Osteoblast (primary cell): ENCODE measurements around the gene TUNAR. TPM values are rescaled to one million over a fixed set of nuclear protein-coding genes. Genes with fewer than 3 reads are reported as not detected.

Experiments used
- DNase-seq: peaks from one replicate; pipeline ENCODE4 v3.0.0; 2011; ENCODE audit warnings: low spot score, mixed read lengths; ENCODE audit not compliant: insufficient read length; ENCODE audit errors: missing footprints
- H2AFZ ChIP-seq: 2 replicates; pipeline ENCODE4 v1.6.0; 2011; ENCODE audit warnings: mild to moderate bottlenecking, low read length
- H3K27ac ChIP-seq: 2 replicates; pipeline ENCODE4 v1.5.1; 2011; ENCODE audit warnings: mild to moderate bottlenecking, low read depth, low read length, moderate library complexity
- H3K27me3 ChIP-seq: 2 replicates; pipeline ENCODE4 v1.6.0; 2012; ENCODE audit warnings: mild to moderate bottlenecking, control low read depth, inconsistent platforms, low read length, moderate library complexity; ENCODE audit not compliant: insufficient read depth
- H3K36me3 ChIP-seq: 2 replicates; pipeline ENCODE4 v1.5.1; 2011; ENCODE audit warnings: mild to moderate bottlenecking, low read length, control low read depth, moderate library complexity; ENCODE audit not compliant: insufficient read depth
- H3K4me1 ChIP-seq: 2 replicates; pipeline ENCODE4 v1.5.1; 2011; ENCODE audit warnings: mild to moderate bottlenecking, low read length, control low read depth, moderate library complexity; ENCODE audit not compliant: insufficient read depth
- H3K4me2 ChIP-seq: 2 replicates; pipeline ENCODE4 v1.6.0; 2011; ENCODE audit warnings: mild to moderate bottlenecking, low read length; ENCODE audit not compliant: insufficient read depth
- H3K4me3 ChIP-seq: fragments of 200-600 bp; sonication (generic); 3 replicates; pipeline ENCODE4 v1.5.1; 2012; ENCODE audit warnings: mild to moderate bottlenecking, low read length, inconsistent platforms; ENCODE audit not compliant: insufficient read depth
- H3K79me2 ChIP-seq: 2 replicates; pipeline ENCODE4 v1.6.0; 2012; ENCODE audit warnings: mild to moderate bottlenecking, low read length, control low read depth, inconsistent platforms; ENCODE audit not compliant: insufficient read depth
- H3K9me3 ChIP-seq: 2 replicates; pipeline ENCODE4 v1.5.1; 2011; ENCODE audit warnings: low read depth, low read length, control low read depth
- H4K20me1 ChIP-seq: 2 replicates; pipeline ENCODE4 v1.6.0; 2012; ENCODE audit warnings: mild to moderate bottlenecking, low read length, control low read depth; ENCODE audit not compliant: insufficient read depth
- total RNA-seq: library from RNA; depleted of rRNA; stranded (reverse); fragments of >200 nt; gene quantifications from 2 replicates; pipeline ENCODE4 v1.2.3, GENCODE V29; 2012
- TF ChIP-seq, protein P1 (sequence below): IDR thresholded peaks from 2 replicates; pipeline ENCODE4 v1.5.1; 2011; ENCODE audit warnings: mild to moderate bottlenecking, low read depth, low read length, moderate library complexity; ENCODE audit errors: extremely low read depth

Gene TUNAR
- not detected in 2 replicates for total RNA-seq

DNA sequence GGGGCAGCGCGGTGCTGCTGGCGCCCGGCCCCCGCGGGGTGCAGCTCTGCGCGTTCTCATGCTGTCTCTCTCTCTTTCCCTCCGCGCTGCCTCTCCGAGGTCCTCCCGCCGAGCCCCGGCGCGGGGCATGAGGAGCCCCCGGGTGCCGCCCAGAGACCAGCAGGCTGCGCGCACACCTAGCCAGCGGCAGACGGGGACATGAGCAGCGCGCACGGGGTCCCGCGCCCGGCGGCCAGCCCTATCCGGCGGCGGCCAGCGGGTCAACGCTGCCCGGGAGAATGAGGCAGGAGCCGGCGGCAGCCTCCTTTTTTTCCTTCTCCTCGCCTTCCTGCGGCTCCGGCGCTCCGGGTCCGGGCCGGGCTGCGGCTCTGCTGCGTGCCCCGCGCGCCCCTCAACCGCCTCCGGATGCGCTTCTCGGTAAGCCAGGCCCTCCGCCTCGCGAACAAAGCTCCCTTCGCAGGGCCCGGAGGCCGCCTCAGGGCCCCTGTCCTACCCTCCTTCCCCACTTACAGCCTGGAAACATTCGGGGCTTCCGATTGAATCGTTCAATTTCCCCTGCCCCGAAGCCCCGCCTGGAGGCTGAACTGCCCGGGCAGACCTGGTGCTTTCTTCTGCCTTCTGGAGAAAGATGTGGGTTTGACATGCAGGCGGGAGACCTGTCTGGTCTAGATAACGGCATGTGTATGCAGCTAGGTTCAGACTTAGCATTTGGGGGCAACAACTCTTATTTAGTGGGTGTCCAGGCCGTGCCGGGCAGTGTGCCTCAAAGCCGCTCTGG is at the start of gene TUNAR:
TUNAR (plus strand) TSS at position 72 of the 778 bp plus-strand sequence.
- Histone ChIP-seq H3K27me3 (peaks cover 25% of the 10 kb centered on the region), H2AFZ (no peak within 1 kb of the TSS), H4K20me1 (no peaks in the 10 kb centered on the region), H3K4me1 (no peaks in the 10 kb centered on the region), H3K79me2 (no peaks in the 10 kb centered on the region), H3K9me3 (no peaks in the 10 kb centered on the region), H3K4me3 (no peak within 1 kb of the TSS), H3K4me2 (no peak within 1 kb of the TSS), H3K36me3 (no peaks in the 10 kb centered on the region), H3K27ac (no peak within 1 kb of the TSS)
- DNase-seq: peak; percentile 66
- TF ChIP-seq, protein P1, sequence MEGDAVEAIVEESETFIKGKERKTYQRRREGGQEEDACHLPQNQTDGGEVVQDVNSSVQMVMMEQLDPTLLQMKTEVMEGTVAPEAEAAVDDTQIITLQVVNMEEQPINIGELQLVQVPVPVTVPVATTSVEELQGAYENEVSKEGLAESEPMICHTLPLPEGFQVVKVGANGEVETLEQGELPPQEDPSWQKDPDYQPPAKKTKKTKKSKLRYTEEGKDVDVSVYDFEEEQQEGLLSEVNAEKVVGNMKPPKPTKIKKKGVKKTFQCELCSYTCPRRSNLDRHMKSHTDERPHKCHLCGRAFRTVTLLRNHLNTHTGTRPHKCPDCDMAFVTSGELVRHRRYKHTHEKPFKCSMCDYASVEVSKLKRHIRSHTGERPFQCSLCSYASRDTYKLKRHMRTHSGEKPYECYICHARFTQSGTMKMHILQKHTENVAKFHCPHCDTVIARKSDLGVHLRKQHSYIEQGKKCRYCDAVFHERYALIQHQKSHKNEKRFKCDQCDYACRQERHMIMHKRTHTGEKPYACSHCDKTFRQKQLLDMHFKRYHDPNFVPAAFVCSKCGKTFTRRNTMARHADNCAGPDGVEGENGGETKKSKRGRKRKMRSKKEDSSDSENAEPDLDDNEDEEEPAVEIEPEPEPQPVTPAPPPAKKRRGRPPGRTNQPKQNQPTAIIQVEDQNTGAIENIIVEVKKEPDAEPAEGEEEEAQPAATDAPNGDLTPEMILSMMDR: no peak

DNA sequence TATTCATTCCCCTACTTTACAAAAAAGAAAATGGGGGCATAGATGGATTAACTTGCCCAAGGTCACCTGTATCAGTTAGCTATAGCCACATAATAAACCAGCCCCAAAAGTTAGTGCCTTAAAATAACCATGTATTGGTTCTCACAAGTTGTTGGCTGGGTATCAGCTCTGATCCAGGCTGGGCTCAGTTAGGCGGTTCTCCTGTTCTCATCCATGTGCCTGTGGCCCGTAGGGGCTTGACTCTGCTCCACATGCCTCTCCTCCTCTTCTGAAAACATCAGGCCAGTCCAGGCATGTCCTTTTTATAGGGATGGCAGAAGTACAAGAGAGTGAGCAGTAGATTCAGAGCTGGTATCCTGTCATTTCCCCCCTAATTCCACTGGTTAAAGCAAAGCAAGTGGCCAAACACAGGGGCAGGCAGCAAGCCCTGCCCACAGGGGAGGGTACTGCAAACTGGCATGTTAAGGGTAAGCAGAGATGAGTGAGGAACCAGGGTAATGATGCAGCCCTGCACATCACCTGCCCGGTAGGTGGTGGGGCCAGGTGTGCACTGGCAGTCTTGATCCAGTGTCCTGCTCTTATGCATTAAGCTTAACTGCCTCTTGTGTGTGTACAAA is 47.9 kb upstream of the TUNAR start:
- no peaks in the 10 kb centered on the region for H3K4me1 ChIP-seq
- TF ChIP-seq, protein P1: no peak
- no peaks in the 10 kb centered on the region for H3K9me3 ChIP-seq
- peak; percentile 64 for DNase-seq
- H2AFZ ChIP-seq: no peak overlapping the region
- no peak overlapping the region for H3K4me3 ChIP-seq
- H3K4me2 ChIP-seq: no peak overlapping the region
- no peak overlapping the region for H3K27ac ChIP-seq
- H3K36me3 ChIP-seq: no peaks in the 10 kb centered on the region
- no peaks in the 10 kb centered on the region for H4K20me1 ChIP-seq
- H3K79me2 ChIP-seq: no peaks in the 10 kb centered on the region
- H3K27me3 ChIP-seq: no peaks in the 10 kb centered on the region

DNA sequence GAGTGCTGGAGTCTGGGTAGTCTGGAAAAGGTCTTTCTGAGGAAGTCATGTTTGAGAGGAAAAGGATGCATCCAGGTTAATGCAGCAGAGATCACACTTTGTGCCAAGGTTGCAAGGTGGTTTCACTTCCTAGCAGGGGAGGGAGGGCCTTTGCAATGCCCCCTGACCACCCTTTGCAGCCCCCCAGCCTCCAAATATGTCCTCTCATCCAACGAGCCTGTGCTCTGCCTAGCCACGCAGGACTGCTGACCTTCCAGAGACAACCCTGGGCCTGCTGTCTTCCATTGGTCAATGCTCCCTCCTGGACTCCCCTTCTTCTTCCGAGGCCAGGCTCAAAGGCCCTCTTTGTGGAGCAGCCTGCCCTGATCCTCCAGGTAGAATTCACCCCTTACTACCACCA is 47.3 kb upstream of the TUNAR start:
- H3K4me3 ChIP-seq: no peak overlapping the region
- TF ChIP-seq, protein P1: no peak
- H2AFZ ChIP-seq: no peak overlapping the region
- no peak overlapping the region for H3K4me2 ChIP-seq
- H3K27ac ChIP-seq: no peak overlapping the region
- DNase-seq: peak; percentile 34
- no peaks in the 10 kb centered on the region for H3K79me2 ChIP-seq
- no peaks in the 10 kb centered on the region for H4K20me1 ChIP-seq
- no peaks in the 10 kb centered on the region for H3K4me1 ChIP-seq
- H3K36me3 ChIP-seq: no peaks in the 10 kb centered on the region
- H3K9me3 ChIP-seq: no peaks in the 10 kb centered on the region
- no peaks in the 10 kb centered on the region for H3K27me3 ChIP-seq

DNA sequence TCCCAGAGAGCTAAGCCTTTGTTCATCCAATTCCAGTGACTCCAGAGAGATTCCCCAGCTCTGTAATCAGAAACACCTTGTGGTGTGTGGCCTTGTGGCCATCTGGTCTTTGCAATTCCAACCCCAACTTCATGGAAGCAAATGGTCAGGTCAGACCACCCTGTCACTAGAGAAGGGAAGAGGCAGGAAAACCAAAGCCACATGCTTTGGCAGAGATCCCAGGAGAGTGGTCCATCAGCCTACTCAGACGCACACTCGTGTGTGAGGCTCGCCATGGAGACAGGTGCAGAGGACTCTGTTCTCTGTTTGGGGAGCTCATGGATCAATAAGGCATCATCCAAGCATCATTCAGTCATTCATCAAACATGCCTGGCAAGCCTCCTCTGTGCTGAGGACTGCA is 46.2 kb upstream of the TUNAR start:
- Histone ChIP-seq H3K4me1 (no peaks in the 10 kb centered on the region), H3K4me3 (no peak overlapping the region), H3K9me3 (no peaks in the 10 kb centered on the region), H3K4me2 (no peak overlapping the region), H3K79me2 (no peaks in the 10 kb centered on the region), H2AFZ (no peak overlapping the region), H3K27me3 (no peaks in the 10 kb centered on the region), H3K36me3 (no peaks in the 10 kb centered on the region), H4K20me1 (no peaks in the 10 kb centered on the region), H3K27ac (no peak overlapping the region)
- no peak for DNase-seq
- TF ChIP-seq, protein P1: no peak
